SK-MEL-5 (cell line): ENCODE results near the gene POLDIP3. TPM values are rescaled to one million over a fixed set of nuclear protein-coding genes. Genes with fewer than 3 reads are reported as not detected.

ENCODE experiments used
- DNase-seq: peaks from one replicate; pipeline ENCODE4 v3.0.0-alpha.2; 2016; ENCODE audit warnings: low read depth, low spot score
- in situ Hi-C: cut with HindIII; loops from 2 replicates; pipeline ENCODE4 v1.10.0; 2016; ENCODE audit warnings: low sequenced_read_pairs, high pct_unique_total_duplicates, low pct_unique_long_range_greater_than_20kb
- total RNA-seq: library from RNA; depleted of rRNA; stranded (reverse); fragments of >200 nt; shearing (Covaris generic); gene quantifications from 2 replicates; pipeline ENCODE4 v1.2.3, GENCODE V29; 2014

Gene POLDIP3
- total RNA-seq, 1 experiment from 2014 or later, result 31.2 TPM

DNA sequence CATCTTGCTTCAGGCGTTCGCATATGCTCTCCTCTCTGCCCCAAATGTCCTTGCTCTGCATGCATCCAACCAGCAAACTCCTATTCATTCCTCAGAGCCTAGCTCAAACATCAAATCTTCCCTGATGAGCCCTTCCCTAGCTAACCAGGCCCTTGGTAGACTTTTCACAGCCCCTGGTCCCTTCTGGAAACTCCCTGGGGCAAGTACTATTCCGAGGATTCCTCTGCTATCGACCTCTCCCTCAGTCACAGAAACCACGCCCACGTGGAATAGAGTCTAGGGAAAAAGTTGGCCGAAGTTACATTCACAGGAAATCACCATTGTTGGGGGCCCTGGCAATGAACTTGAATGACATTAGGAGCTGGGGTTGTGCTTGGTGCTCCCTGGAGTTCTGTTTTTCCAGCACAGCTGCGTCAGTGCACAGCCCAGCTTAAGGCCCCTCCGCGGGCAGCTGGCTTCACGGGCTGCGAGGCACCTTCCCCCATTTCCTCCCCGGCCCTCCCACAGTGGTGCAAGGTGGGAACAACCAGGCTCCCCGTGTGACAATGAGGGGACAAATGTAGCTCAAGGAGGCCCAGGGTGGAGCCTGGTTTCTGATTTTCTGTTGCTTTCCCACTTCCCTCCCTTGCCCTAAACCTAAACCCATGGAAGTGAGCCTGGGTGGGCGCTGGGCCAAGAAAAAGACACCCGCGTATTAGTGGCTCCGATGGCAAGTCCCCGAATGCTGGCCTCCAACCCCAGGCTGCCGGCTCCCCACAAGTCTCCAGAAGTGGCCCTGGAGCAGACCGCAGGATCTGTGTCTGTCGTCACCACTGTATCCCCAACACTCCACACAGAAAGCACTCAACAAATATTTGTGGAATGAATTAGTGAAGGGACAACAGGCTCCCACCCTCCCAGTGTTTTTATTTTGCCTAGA lies 30.0 kb upstream of the POLDIP3 start:
- in situ Hi-C loops, result no loop called here
- DNase-seq, result no peak

DNA sequence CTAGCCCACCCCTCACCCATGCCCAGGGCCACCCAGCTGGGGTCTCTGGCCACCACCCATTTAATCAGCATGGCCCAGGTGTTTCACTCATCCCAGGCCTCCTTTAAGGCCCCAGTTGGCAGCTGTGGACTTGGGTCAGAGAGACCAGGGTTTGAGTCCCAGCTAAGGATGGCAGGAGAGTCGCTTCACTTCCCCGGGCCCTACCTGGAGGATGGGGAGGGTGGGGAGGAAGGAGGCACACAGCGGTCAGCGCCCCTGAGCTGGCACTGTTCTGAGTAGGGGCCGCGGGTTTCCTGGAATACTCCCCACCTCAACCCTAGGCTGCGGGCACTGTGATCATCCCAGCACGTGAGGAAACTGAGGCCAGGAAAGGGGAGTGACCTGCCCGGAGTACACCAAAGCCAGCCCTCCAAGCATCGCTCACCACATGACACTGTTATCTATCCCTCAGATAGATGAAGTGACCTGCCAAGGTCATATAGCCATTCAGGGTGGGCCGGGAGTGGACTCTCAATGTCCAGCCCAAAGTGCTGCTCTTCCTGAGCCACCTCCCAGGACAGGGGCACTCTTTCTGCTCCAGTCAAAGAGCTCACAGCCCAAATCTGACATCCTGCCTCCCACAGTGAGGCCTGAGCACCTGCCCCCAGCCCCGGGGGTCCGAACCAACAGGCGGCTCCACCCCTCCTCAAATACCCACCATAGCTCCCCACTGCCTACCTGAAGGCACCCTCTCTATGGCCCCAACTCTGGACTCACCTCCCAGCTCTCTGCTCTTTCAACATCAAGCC lies 29.1 kb upstream of the POLDIP3 start:
- in situ Hi-C loops, result no loop called here

DNA sequence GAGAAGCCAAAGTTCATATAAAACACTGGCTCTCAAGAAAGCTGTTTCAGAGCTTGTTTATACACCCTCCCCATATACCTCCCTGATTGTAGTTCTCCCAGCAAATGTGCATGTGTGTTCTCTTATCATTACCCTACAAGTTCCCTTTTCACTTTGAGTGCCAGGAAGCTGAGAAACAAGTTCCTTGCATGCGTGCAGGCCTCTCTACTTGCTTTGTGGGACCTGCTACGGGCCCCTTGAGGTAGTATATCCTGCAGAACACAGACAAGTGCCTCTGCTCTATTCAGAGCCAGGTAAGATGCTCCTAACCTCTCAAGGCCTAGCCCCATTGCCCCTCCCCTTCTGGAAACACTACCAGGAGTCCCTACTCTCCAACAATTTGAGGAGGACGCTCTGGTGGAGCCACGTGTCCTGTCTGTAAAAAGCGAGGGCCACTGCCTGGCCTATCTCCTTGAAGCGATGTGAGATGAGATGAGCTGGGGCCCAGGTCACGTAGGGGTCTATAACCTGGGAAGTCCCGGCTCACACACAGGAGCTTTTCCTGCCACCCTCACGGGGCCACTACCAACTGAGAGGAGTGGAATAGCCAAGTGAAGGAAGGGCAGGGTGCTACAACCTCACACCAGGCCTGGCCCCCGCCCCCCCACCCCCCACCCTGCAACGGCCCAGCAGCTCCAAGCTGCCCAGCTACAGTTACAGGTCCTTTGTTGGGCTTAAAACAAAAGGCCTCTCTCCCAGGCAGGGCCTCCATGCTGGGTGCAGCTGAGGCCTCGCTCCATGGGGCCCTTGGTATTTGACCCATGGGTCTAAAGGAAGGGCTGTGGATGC lies 28.3 kb upstream of the POLDIP3 start:
- no peak for DNase-seq
- in situ Hi-C loops, result no loop called here

More for the DNA sequence above, 29.1 kb upstream of the POLDIP3 start:
- no peak for DNase-seq

DNA sequence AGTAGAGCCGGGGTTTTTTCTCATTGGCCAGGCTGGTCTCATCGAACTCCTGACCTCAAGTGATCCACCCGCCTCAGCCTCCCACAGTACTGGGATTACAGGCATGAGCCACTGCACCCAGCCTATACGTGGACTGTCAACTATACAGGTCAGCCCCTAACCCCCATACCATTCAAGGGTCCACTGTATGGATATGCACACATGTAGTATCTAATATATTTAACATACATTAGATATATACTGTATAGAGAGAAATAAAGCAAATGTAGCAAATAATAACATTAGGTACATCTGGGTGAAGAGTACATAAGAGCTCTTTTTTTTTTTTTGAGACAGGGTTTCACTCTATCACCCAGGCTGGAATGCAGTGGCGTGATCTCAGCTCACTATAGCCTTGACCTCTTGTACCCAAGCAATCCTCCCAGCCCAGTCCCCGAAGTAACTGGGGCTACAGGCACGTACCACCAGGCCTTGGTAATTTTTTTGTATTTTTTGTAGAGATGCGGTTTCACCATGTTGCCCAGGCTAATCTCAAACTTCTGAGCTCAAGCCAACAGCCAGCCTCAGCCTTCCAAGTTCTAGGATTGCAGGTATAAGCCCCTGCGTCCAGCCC lies 27.2 kb upstream of the POLDIP3 start:
- in situ Hi-C loops, result no loop called here
- no peak for DNase-seq

DNA sequence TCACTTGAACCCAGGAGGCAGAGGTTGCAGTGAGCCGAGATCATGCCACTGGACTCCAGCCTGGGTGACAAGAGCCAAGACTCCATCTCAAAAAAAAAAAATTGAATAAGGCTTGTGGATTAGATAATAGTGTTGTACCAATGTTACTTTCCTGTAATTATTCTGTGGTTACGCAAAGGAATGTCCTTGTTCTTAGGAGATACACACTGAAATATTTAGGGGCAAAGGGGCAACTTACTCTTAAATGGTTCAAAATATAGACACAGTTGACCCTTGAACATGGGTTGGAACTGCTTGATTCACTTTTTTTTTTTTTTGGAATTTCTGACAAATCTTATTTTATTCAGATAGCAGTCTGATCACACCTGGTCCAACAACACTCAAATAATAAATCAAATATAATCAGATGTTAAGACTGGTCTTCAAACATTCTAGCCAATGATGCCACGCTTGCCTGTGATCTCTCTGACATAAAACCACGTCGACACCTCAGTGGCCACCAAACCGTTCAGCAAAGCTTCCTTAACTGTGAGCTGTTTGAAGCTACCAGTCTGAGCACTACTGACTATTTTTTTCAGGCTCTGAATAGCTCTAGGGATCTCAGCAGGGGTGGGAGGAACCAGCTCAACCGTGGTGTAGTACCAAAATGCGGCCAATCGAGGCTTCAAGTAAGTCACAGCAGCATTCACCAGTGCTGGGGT lies 25.0 kb upstream of the POLDIP3 start:
- DNase-seq, result no peak
- in situ Hi-C loops, result no loop called here

DNA sequence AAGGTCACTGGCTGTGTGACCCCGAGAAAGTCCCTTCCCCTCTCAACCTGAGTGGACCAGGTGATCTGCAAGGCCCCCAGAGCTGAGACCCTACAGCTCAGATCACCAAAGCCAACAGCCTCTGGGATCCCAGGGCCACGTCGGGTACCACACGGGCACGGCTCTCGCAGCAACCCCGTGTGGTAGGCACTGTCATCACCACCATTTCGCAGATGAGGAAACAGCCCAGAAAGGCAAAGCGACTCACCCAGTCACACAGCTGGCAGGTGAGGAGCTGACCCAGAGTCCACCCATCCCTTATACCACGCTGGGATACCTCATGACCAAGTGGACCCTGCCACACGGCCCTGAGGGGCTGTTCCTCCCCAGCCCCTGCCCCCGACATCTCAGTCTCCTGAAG lies 22.9 kb upstream of the POLDIP3 start:
- in situ Hi-C loops, result no loop called here

DNA sequence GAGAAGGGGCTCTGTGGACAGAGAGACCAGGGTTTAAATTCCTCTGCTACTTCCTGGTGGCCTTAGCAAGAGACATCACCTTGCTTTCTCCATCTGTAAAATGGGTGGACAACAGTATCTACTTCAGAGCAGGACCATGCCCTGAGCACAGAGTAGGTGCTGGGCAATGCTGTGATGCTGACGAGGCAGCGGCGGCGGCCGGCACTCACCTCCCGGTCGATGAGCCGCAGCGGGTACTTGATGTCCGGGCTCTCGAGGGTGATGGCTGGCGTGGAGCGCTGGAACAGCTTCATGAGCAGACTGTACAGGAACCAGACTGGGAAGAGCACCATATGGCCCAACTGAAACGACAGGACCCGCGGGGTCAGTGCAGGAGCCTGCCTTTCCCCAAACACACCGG lies 21.8 kb upstream of the POLDIP3 start:
- DNase-seq, result no peak
- in situ Hi-C loops, result no loop called here

More for the DNA sequence above, 22.9 kb upstream of the POLDIP3 start:
- no peak for DNase-seq

DNA sequence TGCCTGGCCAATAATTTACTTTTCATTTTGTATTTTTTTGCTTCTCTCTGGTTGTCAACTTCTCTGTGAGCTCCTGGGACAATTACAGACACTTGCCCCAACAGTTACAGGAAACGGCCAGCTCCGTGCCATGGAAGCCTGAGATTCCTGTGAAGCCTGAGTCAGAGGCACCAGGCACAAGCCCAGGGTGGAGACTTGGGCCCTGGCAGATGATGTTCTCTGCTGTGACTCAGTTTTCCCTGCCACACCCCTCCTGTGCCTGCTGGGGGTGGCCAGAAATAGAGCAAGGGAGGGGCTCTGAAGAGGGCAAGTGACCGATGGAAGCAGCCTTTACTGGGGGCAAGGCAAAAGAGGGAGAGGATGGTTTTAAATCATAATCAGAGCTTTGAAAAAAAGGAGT lies 20.8 kb upstream of the POLDIP3 start:
- no peak for DNase-seq
- in situ Hi-C loops, result no loop called here

DNA sequence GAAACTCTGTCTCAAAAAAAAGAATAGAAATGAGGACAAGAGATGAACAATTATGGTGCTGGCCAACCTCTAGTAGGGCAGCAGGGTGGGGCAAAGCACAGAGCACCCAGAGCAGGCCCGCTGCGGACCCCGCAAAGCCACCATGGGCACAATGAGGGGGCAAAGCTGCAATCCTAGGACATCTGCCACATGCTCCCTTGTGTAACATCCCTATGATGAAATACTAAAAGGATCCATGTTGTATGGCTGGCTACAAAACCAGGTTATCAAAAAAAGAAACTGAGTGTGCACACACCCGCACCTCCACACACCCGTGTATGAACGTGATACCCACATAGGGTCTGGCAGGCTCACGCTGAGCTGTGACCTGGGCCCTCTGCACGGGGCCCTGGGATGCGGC lies 18.3 kb upstream of the POLDIP3 start:
- DNase-seq, result no peak
- in situ Hi-C loops, result no loop called here

DNA sequence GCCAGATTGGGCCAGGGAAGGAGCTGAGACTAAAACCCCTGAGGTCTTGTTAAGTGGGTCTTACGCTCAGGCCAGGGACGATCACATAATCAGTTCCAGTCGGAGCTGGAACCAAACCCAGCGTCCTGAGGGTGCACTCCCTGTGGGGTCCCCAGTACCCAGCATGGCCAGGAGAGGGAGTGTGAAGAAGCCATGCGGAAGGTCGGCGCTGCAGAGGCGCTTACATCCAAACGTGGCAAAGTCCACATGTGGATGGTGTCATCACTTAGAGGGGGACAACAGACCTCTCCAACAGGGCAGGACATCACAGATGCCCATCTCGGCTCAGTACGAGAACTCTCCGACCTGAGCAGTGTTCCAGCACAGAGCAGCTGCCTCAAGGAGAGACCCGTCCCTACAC lies 17.4 kb upstream of the POLDIP3 start:
- no peak for DNase-seq

DNA sequence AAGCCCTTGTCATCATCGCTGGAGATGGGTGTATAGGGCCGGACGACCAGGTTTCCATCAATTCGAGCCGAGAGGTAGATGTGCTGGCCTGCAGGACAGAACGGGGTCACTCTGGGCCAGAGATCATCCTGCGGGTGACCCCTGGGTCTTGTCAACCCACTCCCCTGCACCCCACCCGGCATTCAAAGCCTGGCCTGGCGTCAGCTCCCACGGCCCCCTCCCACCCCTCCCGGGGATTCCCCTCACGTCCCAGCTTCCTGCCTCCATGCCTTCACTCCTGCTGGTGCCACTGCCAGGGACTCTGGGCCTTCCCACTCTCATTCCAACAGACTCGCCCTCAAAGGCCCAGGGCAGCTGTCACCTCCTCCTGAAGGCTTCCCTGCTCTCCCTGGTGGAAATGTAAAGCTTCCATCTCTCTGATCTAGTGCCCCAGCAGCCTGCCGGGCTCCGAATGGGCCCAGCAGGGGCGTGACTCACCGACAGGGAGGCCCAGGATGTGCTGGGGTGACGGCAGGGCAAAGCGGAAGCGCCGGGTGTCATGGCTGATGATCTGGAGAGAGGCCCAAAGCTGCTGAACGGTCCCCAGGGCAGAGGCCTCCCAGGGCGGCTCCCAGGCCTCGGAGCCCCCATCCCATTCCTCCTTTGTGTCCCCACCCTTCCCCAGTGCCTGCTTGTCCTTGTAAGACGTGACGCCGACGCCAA lies 16.4 kb upstream of the POLDIP3 start:
- DNase-seq, result no peak
- in situ Hi-C loops, result no loop called here

More for the DNA sequence above, 17.4 kb upstream of the POLDIP3 start:
- in situ Hi-C loops, result no loop called here

DNA sequence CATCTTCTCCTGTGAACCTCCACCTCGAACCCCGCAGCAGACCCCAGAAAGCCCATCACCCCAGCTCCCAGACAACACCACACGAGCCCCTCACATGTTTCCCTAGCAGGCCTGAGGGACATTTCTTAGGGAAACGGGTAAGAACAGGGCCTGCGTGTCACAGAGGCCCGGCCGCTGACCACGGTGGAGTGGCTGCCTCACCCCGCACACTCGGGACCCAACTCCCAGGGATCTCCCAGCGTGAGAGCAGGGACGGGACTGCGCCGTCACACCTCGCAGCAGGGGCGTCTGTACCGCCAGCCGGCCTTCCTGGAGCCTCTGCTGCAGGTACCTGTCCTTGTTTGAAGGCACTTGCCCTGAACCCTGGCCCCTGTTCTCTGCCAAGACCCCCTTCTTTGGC lies 15.5 kb upstream of the POLDIP3 start:
- in situ Hi-C loops, result no loop called here
- no peak for DNase-seq

DNA sequence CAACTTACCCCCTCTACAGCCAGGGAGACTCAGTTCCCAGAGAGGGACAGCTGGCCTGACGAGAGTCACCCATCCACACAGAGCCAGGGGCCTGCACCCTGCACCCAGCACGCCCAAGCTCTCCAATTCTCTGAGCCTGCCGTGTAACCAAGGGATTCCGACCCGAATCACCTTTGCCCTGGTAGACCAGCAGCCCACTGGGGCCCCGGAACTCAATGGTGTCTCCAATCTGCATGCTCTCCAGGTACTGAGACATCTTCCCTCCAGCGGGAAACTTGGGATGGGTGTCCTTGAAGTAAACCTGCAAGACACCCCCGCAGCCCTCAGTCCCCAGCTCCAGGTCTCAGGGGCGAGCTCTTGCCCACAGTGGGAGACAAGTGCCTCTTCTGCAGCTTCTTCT lies 13.3 kb upstream of the POLDIP3 start:
- no peak for DNase-seq
- in situ Hi-C loops, result no loop called here

DNA sequence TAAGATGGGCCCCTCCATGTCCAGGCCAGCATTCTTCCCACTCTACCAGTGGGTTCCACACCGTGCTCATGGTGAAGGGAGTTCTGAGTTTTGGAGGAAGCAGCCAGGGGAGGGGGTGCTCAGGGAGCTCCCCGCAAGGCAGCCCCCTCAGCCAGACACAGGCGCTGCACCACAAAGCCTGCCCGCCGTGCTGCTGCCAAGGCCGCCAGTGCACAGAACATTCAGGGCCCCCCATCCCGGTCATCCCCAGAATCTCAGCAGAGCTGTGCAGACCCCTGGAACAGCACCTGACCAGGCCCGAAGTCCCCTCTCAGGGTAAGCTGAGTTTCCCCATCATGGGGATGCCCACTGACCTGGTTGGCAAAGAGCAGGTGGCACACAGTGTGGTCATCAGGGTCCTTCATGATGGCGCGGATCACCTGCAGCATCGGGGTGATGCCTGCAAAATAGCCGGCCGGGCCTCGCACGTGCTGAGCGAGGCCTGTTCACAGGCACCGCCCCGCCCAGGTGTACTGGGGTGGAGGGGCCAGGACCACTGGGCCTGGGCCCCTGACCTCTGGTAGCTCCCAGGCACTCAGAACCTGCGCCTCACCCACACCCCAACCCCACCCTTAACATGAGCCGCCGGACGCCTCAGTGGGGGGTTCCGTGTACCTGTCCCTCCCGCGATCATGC lies 12.4 kb upstream of the POLDIP3 start:
- no peak for DNase-seq
- in situ Hi-C loops, result no loop called here

DNA sequence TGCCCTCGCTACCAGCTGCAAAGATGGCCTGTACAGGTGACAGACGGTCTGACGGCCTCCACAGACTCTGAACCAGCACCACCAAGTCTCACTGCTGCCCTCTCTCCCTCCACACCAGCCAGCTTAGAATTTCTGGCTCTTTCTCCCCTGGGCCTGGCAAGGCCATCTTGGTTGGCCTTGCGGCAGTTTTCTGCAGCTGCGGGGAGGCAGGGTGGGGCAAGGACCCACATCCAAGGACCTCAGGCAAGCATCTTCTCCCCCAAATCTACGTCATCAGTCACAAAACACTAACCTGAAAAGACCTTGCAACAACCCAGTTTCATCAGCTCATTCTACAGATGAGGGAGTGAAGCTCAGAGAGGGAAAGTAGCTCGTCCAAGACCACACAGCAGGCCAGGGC lies 11.7 kb upstream of the POLDIP3 start:
- DNase-seq, result no peak
- in situ Hi-C loops, result no loop called here

DNA sequence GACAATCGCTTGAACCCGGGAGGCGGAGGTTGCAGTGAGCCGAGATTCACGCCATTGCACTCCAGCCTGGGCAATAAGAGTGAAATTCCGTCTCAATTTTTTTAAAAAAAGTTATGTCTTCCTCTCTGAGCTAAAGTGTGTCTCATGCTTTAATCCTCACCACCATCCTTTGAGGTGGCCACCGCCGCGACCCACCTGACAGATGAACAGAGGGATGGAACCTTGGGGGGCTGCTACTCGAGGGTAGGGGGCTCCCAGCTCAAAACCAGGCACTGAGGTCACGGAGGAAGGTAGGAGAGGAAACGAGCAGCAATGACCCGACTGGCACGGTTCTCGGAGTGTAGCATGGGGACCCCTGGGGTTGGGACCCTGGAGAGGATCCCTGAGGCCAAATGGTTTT lies 10.7 kb upstream of the POLDIP3 start:
- in situ Hi-C loops, result no loop called here
- DNase-seq, result no peak
